Sigmoid colon (tissue), 7 donors: Measurements from ENCODE around the gene DNAH11. TPM values are rescaled to one million over a fixed set of nuclear protein-coding genes. Genes with fewer than 3 reads are reported as not detected.

Source experiments
- DNase-seq: peaks from one replicate; pipeline ENCODE4 v3.0.0-alpha.2; 2019
- H3K27ac ChIP-seq, 4 donors: fragments of 200-600 bp; sonication (generic); one replicate each; pipeline ENCODE4 v1.5.1; 2016 to 2019; ENCODE audit warnings: mild to moderate bottlenecking in 1 of 4
- H3K27me3 ChIP-seq, 3 donors: fragments of 200-600 bp; sonication (generic); one replicate each; pipeline ENCODE4 v1.5.1; 2019; ENCODE audit warnings: mild to moderate bottlenecking in 1 of 3
- H3K36me3 ChIP-seq, 4 donors: fragments of 200-600 bp; sonication (generic); one replicate each; pipeline ENCODE4 v1.5.1; 2016 to 2019
- H3K4me1 ChIP-seq, 4 donors: fragments of 200-600 bp; sonication (generic); one replicate each; pipeline ENCODE4 v1.5.1; 2017 to 2019
- H3K4me3 ChIP-seq, 4 donors: fragments of 200-600 bp; sonication (generic); one replicate each; pipeline ENCODE4 v1.5.1; 2017 to 2019; ENCODE audit warnings: mild to moderate bottlenecking in 2 of 4, moderate library complexity in 1 of 4
- H3K9me3 ChIP-seq, 4 donors: fragments of 200-600 bp in 3 of 4; sonication (generic) in 3 of 4; one replicate each; pipeline versions ENCODE4 v1.5.1 to v1.6.1; 2013 to 2019
- CTCF ChIP-seq, 4 experiments: fragments of 450-650 bp in 3 of 4; fragments of 200-600 bp in 1 of 4; IDR thresholded peaks; one replicate each; pipeline ENCODE4 v1.5.1; 2016 to 2019; ENCODE audit warnings: antibody characterized with exemption in 4 of 4, mild to moderate bottlenecking in 3 of 4, moderate library complexity in 2 of 4
- EP300 ChIP-seq, 4 donors: sonication (generic); formaldehyde crosslinking; IDR thresholded peaks; one replicate each; pipeline ENCODE4 v1.6.1; 2017; ENCODE audit warnings: antibody characterized with exemption in 4 of 4
- POLR2A ChIP-seq, 2 donors: fragments of 450-650 bp; IDR thresholded peaks; one replicate each; pipeline ENCODE4 v1.6.1; 2016; ENCODE audit warnings: antibody characterized with exemption in 2 of 2, mild to moderate bottlenecking in 2 of 2, moderate library complexity in 2 of 2
- POLR2AphosphoS5 ChIP-seq, 4 donors: sonication (generic); formaldehyde crosslinking; IDR thresholded peaks; one replicate each; pipeline ENCODE4 v1.6.1; 2017; ENCODE audit warnings: antibody characterized with exemption in 4 of 4
- WGBS, 2 donors: extraction: QIAGEN DNeasy Blood & Tissue Kit; methylation state at CpG; one replicate each; pipeline ENCODE4 v1.1.7; 2013; 5-methylcytosine and 5-hydroxymethylcytosine counted together
- intact Hi-C: fragments of 100-400 bp; cut with DNase I; formaldehyde crosslinking; loops from one replicate; pipeline ENCODE4 v1.15.1; 2023
- polyA plus RNA-seq, 3 donors: library from polyadenylated mRNA; stranded (reverse); fragments of 200-250 nt; gene quantifications; one replicate each; pipeline ENCODE4 v1.2.3, GENCODE V29; 2013
- total RNA-seq, 4 donors: library from RNA; depleted of rRNA; stranded (reverse); fragments of >200 nt; gene quantifications; one replicate each; pipeline ENCODE4 v1.1.0, GENCODE V29; 2016
- donor health status: healthy with polysubstance abuse.
- donor health status: Bipolar disorder and iron deficiency.
- donor health status: healthy.

Gene DNAH11
- total and polyA plus RNA-seq, 7 donors: under 0.01 to 1.2 (median 0.13) TPM; not detected in 2

GRCh38 chr7:21766218-21766617 is 223.4 kb downstream of the DNAH11 start:
- TF ChIP-seq POLR2A (IDR thresholded peaks at IDR 0.05) (no peak), EP300 (IDR thresholded peaks at IDR 0.05) (no peak), CTCF (IDR thresholded peaks at IDR 0.05) (no peak), POLR2AphosphoS5 (IDR thresholded peaks at IDR 0.05) (no peak)
- 39 to 72% methylated on average over 2 of the region's 2 CpGs for WGBS, 2 donors
- intact Hi-C loops: no loop called here
- Histone ChIP-seq H3K9me3 (no peaks in the 10 kb centered on the region), H3K27ac (no peak overlapping the region), H3K4me1 (peaks cover 0 to 8% (median 7%) of the 10 kb centered on the region in 4 donors), H3K36me3 (no peaks in the 10 kb centered on the region), H3K27me3 (peaks cover 0 to 6% (median 0%) of the 10 kb centered on the region in 3 donors), H3K4me3 (no peak overlapping the region)
- no peak for DNase-seq

DNA sequence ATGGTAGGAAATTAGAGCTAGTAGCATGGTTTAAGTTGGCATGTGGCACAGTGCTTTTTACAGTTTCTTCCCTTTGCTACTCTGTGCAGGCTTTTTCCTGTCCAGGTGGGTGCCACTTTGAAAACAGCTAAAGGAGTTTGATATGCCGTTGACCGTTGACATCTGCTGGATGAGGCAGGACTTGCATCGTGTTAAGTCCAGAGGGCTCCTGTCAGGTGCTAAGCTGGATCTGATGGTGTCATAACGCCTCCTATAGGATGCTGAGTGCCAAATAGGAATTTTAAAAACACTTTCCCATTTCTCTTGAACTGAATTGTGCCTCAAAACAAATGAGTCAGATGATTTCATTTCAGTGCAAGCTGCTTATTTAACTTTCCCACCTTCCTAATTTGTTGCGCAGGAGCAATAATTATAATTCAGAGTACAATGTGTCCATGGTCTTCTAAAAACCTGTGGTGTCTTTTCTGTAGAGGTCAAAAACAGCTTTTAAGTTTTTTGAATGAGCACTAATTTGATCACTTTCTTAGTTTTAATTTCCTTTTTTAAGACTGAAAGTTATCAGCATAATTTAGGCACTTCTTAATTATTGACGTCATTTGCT is 224.6 kb downstream of the DNAH11 start:
- Histone ChIP-seq H3K4me1 (peaks cover 0 to 19% (median 18%) of the 10 kb centered on the region in 4 donors), H3K9me3 (no peaks in the 10 kb centered on the region), H3K27ac (no peak overlapping the region), H3K4me3 (no peak overlapping the region), H3K27me3 (peaks cover 0 to 6% (median 0%) of the 10 kb centered on the region in 3 donors), H3K36me3 (no peaks in the 10 kb centered on the region)
- WGBS, 2 donors: 13 to 22% methylated on average over 6 of the region's 6 CpGs
- TF ChIP-seq POLR2AphosphoS5 (IDR thresholded peaks at IDR 0.05): no peak
- TF ChIP-seq EP300 (IDR thresholded peaks at IDR 0.05): no peak
- TF ChIP-seq POLR2A (IDR thresholded peaks at IDR 0.05): no peak
- no peak for TF ChIP-seq CTCF (IDR thresholded peaks at IDR 0.05)
- no peak for DNase-seq
- intact Hi-C loops: no loop called here

- 57 to 63% methylated on average over 5 of the region's 5 CpGs for WGBS, 2 donors
- TF ChIP-seq POLR2A (IDR thresholded peaks at IDR 0.05): no peak
- no peak for TF ChIP-seq POLR2AphosphoS5 (IDR thresholded peaks at IDR 0.05)
- no peak for TF ChIP-seq CTCF (IDR thresholded peaks at IDR 0.05)
- TF ChIP-seq EP300 (IDR thresholded peaks at IDR 0.05): no peak
- Histone ChIP-seq H3K4me3 (no peak overlapping the region), H3K9me3 (no peaks in the 10 kb centered on the region), H3K27me3 (peaks cover 0 to 6% (median 0%) of the 10 kb centered on the region in 3 donors), H3K4me1 (peaks cover 0 to 28% (median 27%) of the 10 kb centered on the region in 4 donors), H3K36me3 (no peaks in the 10 kb centered on the region), H3K27ac (no peak overlapping the region)
- intact Hi-C loops: no loop called here
- no peak for DNase-seq
Measured at GRCh38 chr7:21768279-21768678, 225.4 kb downstream of the DNAH11 start.

DNA sequence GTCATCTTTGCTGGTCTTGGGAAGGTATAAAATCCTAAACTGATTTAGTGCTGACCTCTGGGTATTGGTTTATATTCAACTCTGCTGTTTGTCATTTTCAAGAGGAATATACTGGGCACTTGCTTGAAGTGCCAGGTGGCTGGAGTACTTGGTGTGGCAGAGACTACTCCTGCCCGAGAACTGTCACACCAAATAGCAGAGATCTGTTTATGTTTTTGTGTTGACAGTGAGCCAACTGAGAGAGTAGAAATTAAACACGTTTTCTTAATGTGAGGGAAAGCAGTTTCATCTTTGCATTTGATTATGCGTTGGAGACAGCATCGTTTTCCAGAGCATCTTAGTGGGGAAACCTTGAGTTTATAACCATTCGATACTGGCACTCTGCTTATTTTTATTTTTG is 228.4 kb downstream of the DNAH11 start:
- 61 to 69% methylated on average over 5 of the region's 5 CpGs for WGBS, 2 donors
- H3K27ac ChIP-seq: peak overlapping the region in 2 of 4 donors; percentile 10 to 36
- no peak overlapping the region for H3K4me3 ChIP-seq
- peak in 1 of 4 donors; percentile 36 for TF ChIP-seq POLR2AphosphoS5 (IDR thresholded peaks at IDR 0.05)
- no peak for TF ChIP-seq POLR2A (IDR thresholded peaks at IDR 0.05)
- H3K4me1 ChIP-seq: peaks cover 0 to 35% (median 29%) of the 10 kb centered on the region in 4 donors
- H3K36me3 ChIP-seq: no peaks in the 10 kb centered on the region
- intact Hi-C loops: loop anchor here (5.0 to 10.0 kb wide), 2 partner anchors 171 to 234 kb away; no protein-coding TSS in a partner anchor
- no peaks in the 10 kb centered on the region for H3K9me3 ChIP-seq
- DNase-seq: no peak
- H3K27me3 ChIP-seq: no peaks in the 10 kb centered on the region

GRCh38 chr7:21771906-21772610 is 229.2 kb downstream of the DNAH11 start:
- DNase-seq: no peak
- 23 to 25% methylated on average over 5 of the region's 5 CpGs for WGBS, 2 donors
- TF ChIP-seq CTCF (IDR thresholded peaks at IDR 0.05) (no peak), POLR2A (IDR thresholded peaks at IDR 0.05) (no peak), EP300 (IDR thresholded peaks at IDR 0.05) (no peak)
- Histone ChIP-seq H3K4me1 (peaks cover 0 to 35% (median 29%) of the 10 kb centered on the region in 4 donors), H3K36me3 (no peaks in the 10 kb centered on the region), H3K27me3 (no peaks in the 10 kb centered on the region), H3K4me3 (peak overlapping the region in 1 of 4 donors; percentile 0), H3K27ac (peak overlapping the region in 3 of 4 donors; percentile 10 to 36 (median 16)), H3K9me3 (no peaks in the 10 kb centered on the region)
- intact Hi-C loops: loop anchor here (5.0 to 10.0 kb wide), 2 partner anchors 170 to 233 kb away; no protein-coding TSS in a partner anchor
